Osteocyte (in vitro differentiated cells): Measurements from ENCODE around the gene NAXD. TPM values are rescaled to one million over a fixed set of nuclear protein-coding genes. Genes with fewer than 3 reads are reported as not detected.
A peak's percentile ranks its signal among the peaks of the same experiment; 100 is the strongest.

ENCODE experiments used
- DNase-seq: peaks from one replicate; pipeline ENCODE4 v3.0.0; 2021; ENCODE audit warnings: mixed read lengths; ENCODE audit not compliant: unreplicated experiment; ENCODE audit errors: extremely low spot score
- H3K27ac Mint-ChIP-seq: one replicate; pipeline ENCODE4 v1.8.0; 2021; ENCODE audit warnings: mild to moderate bottlenecking, mixed read lengths; ENCODE audit not compliant: unreplicated experiment
- H3K27me3 Mint-ChIP-seq: one replicate; pipeline ENCODE4 v1.8.0; 2021; ENCODE audit warnings: mixed read lengths; ENCODE audit not compliant: unreplicated experiment
- H3K36me3 Mint-ChIP-seq: one replicate; pipeline ENCODE4 v1.8.0; 2021; ENCODE audit warnings: mixed read lengths; ENCODE audit not compliant: unreplicated experiment
- H3K4me1 Mint-ChIP-seq: one replicate; pipeline ENCODE4 v1.8.0; 2021; ENCODE audit warnings: mixed read lengths; ENCODE audit not compliant: unreplicated experiment
- H3K4me3 Mint-ChIP-seq: one replicate; pipeline ENCODE4 v1.8.0; 2021; ENCODE audit warnings: mild to moderate bottlenecking, moderate library complexity, mixed read lengths; ENCODE audit not compliant: unreplicated experiment
- H3K9me3 Mint-ChIP-seq: one replicate; pipeline ENCODE4 v1.8.0; 2021; ENCODE audit warnings: mixed read lengths; ENCODE audit not compliant: unreplicated experiment
- total RNA-seq: library from RNA; stranded (reverse); gene quantifications from 2 replicates; pipeline ENCODE4 v1.2.1, GENCODE V29; 2021
- TF ChIP-seq, protein P1 (sequence below): fragments of 200-600 bp; sonication (generic); IDR thresholded peaks from 2 replicates; pipeline ENCODE4 v1.5.0; 2021; ENCODE audit warnings: antibody characterized with exemption, mild to moderate bottlenecking, moderate library complexity

NAXD gene
- total RNA-seq, 1 donor from 2014 or later, result 34.3 TPM

- H3K27ac Mint-ChIP-seq, result no peak overlapping the region
- H3K4me1 Mint-ChIP-seq, result peaks cover 2% of the 10 kb centered on the region
- peaks cover 22% of the 10 kb centered on the region for H3K36me3 Mint-ChIP-seq
- DNase-seq, result peak; percentile 87
- H3K4me3 Mint-ChIP-seq, result no peak overlapping the region
- H3K27me3 Mint-ChIP-seq, result no peaks in the 10 kb centered on the region
- H3K9me3 Mint-ChIP-seq, result no peaks in the 10 kb centered on the region
- TF ChIP-seq, protein P1, sequence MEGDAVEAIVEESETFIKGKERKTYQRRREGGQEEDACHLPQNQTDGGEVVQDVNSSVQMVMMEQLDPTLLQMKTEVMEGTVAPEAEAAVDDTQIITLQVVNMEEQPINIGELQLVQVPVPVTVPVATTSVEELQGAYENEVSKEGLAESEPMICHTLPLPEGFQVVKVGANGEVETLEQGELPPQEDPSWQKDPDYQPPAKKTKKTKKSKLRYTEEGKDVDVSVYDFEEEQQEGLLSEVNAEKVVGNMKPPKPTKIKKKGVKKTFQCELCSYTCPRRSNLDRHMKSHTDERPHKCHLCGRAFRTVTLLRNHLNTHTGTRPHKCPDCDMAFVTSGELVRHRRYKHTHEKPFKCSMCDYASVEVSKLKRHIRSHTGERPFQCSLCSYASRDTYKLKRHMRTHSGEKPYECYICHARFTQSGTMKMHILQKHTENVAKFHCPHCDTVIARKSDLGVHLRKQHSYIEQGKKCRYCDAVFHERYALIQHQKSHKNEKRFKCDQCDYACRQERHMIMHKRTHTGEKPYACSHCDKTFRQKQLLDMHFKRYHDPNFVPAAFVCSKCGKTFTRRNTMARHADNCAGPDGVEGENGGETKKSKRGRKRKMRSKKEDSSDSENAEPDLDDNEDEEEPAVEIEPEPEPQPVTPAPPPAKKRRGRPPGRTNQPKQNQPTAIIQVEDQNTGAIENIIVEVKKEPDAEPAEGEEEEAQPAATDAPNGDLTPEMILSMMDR, result peak; percentile 50
These were observed 29.7 kb downstream of the NAXD start for GRCh38 chr13:110644892-110645521.

- H3K27me3 Mint-ChIP-seq, result no peaks in the 10 kb centered on the region
- H3K4me1 Mint-ChIP-seq, result peaks cover 1% of the 10 kb centered on the region
- peaks cover 18% of the 10 kb centered on the region for H3K36me3 Mint-ChIP-seq
- no peak overlapping the region for H3K4me3 Mint-ChIP-seq
- H3K27ac Mint-ChIP-seq, result no peak overlapping the region
- no peak for DNase-seq
- TF ChIP-seq, protein P1, result no peak
- H3K9me3 Mint-ChIP-seq, result no peaks in the 10 kb centered on the region
These were observed 30.4 kb downstream of the NAXD start for GRCh38 chr13:110645750-110646149.

DNA sequence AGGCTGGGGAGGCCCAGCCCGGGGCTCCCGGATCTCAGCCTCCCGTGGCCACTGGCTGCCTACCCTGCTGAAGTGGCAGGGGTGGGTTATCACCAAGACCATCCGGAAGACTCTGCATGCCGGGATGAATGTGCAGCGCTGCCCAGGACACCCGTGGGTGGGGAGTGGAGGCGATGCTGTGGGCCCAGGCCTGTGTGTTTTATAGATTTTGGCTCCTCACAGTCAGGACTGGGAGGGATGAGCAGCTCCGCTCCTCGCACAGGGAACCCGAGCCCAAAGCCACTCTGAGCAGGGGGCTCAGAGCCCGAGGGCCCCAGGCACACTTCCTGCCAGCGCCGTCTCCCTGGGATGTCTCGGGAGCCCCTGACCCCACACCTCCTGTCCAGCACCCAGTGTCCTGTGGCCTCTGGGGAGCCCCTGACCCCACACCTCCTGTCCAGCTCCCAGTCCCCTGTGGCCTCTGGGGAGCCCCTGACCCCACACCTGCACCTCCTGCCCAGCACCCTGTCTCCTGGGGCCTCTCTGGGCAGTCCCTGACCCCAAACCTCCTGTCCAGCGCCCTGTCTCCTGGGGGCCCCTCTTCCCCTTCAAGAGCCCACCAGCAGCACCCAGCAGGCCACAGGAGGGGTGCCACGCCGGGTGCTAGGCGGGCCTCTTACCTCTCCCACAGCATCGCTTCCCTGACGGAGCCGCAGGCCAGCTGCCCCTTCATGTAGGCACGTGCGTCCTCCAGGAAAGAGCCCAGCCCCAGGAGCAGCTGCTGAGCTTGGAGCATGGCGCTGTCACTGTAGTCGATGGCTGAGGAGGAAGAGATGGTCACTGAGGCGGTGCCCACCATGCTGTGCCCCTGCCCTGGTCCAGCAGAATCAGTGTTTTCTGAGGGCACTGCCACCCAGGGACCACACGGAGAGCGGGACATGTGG lies 31.4 kb downstream of the NAXD start:
- Mint-ChIP-seq H3K27ac (no peak overlapping the region), H3K9me3 (no peaks in the 10 kb centered on the region), H3K4me3 (no peak overlapping the region), H3K36me3 (peaks cover 21% of the 10 kb centered on the region), H3K27me3 (no peaks in the 10 kb centered on the region), H3K4me1 (no peaks in the 10 kb centered on the region)
- no peak for DNase-seq
- TF ChIP-seq, protein P1, result no peak

- DNase-seq, result no peak
- TF ChIP-seq, protein P1, result no peak
- Mint-ChIP-seq H3K27ac (no peak overlapping the region), H3K27me3 (no peaks in the 10 kb centered on the region), H3K4me1 (no peaks in the 10 kb centered on the region), H3K4me3 (no peak overlapping the region), H3K36me3 (peaks cover 21% of the 10 kb centered on the region), H3K9me3 (no peaks in the 10 kb centered on the region)
These were observed 32.0 kb downstream of the NAXD start for GRCh38 chr13:110647365-110647737.
